Peyer's patch (tissue), 4 donors: ENCODE results near the gene C3orf62.

ENCODE experiments used
- CTCF ChIP-seq, 6 experiments: fragments of 450-650 bp in 4 of 6; fragments of 200-600 bp in 2 of 6; sonication (generic) in 1 of 6; IDR thresholded peaks; one replicate each; pipeline ENCODE4 v1.5.1; 2017 to 2019; ENCODE audit warnings: antibody characterized with exemption in 6 of 6, mild to moderate bottlenecking in 3 of 6, moderate library complexity in 1 of 6
- POLR2A ChIP-seq, 2 donors: fragments of 450-650 bp; IDR thresholded peaks; one replicate each; pipeline ENCODE4 v1.5.1; 2017; ENCODE audit warnings: antibody characterized with exemption in 2 of 2, mild to moderate bottlenecking in 2 of 2, moderate library complexity in 2 of 2

- no peak for TF ChIP-seq CTCF (IDR thresholded peaks at IDR 0.05)
- TF ChIP-seq POLR2A (IDR thresholded peaks at IDR 0.05), result no peak
Measured at GRCh38 chr3:49266410-49267095, 10.5 kb downstream of the C3orf62 start.
